ENCODE measurements around the gene GCLM. TPM values are rescaled to one million over a fixed set of nuclear protein-coding genes. Genes with fewer than 3 reads are reported as not detected.

Gene GCLM
- polyA plus RNA-seq, 3 donors, result 1.2 to 4.4 (median 3.2) TPM

DNA sequence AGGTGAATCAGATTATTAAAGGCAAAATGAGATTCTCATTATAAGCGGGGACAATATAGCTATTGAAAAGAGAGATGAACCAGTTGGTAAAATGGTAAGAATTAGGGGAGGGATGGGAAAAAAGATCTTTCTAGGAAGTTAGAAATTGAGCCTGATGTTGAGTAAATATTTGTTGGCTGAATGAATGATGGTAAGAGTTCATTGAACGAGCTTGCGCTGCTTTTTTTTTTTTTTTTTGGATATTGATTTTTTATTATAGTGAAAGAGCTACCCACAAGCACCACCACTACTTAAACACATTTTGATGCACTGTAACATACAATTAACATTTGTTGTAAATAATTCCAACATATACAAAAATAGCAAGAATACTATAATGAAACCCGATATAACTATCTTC lies 1.1 kb upstream of the GCLM start:
- DNase-seq, result no peak
- Histone ChIP-seq H3K4me3 (replicated peaks in 1 of 3; ENCODE audit: low read depth in 2 of 3, low read length in 3 of 3) (peak overlapping the region in 1 of 3 experiments; percentile 86), H3K4me1 (ENCODE audit: control insufficient read depth in 1 of 2, insufficient read depth in 2 of 2, low read length in 2 of 2) (peaks cover 9 to 21% of the 10 kb centered on the region in 2 donors), H3K79me2 (ENCODE audit: insufficient read depth, low read length) (peaks cover 25% of the 10 kb centered on the region), H4K20me1 (ENCODE audit: insufficient read depth, low read length) (no peaks in the 10 kb centered on the region), H3K36me3 (replicated peaks in 1 of 2; ENCODE audit: control insufficient read depth in 1 of 2, insufficient read depth in 2 of 2, low read length in 2 of 2) (no peaks in the 10 kb centered on the region), H3K4me2 (replicated peaks; ENCODE audit: extremely low read depth, low read length, poor library complexity, severe bottlenecking) (peak overlapping the region; percentile 93), H2AFZ (ENCODE audit: insufficient read depth, low read depth, low read length, poor library complexity, severe bottlenecking) (peak overlapping the region; percentile 89), H3K27me3 (ENCODE audit: control insufficient read depth in 2 of 2, insufficient read depth in 2 of 2, low read length in 2 of 2) (no peaks in the 10 kb centered on the region), H3K9me3 (replicated peaks in 1 of 2; ENCODE audit: control insufficient read depth in 1 of 2, insufficient read depth in 1 of 2, low read length in 2 of 2) (no peaks in the 10 kb centered on the region), H3K27ac (ENCODE audit: low read depth in 1 of 2, low read length in 2 of 2) (no peak overlapping the region), H3K9ac (ENCODE audit: insufficient read depth, low read length, poor library complexity, severe bottlenecking) (peak overlapping the region; percentile 71)
- H3K4me1 Mint-ChIP-seq, result peaks cover 18% of the 10 kb centered on the region
- H3K36me3 Mint-ChIP-seq, result peaks cover 0 to 2% of the 10 kb centered on the region in 2 donors
- H3K9me3 Mint-ChIP-seq, result peaks cover 0 to 5% (median 0%) of the 10 kb centered on the region in 7 donors
- WGBS (ENCODE audit: insufficient coverage), result 80% methylated on average over 1 of the region's 4 CpGs
- intact Hi-C loops (cut with micrococcal nuclease), result no loop called here
- peak overlapping the region; percentile 91 to 94 for H3K4me3 Mint-ChIP-seq
- TF ChIP-seq, protein P1, sequence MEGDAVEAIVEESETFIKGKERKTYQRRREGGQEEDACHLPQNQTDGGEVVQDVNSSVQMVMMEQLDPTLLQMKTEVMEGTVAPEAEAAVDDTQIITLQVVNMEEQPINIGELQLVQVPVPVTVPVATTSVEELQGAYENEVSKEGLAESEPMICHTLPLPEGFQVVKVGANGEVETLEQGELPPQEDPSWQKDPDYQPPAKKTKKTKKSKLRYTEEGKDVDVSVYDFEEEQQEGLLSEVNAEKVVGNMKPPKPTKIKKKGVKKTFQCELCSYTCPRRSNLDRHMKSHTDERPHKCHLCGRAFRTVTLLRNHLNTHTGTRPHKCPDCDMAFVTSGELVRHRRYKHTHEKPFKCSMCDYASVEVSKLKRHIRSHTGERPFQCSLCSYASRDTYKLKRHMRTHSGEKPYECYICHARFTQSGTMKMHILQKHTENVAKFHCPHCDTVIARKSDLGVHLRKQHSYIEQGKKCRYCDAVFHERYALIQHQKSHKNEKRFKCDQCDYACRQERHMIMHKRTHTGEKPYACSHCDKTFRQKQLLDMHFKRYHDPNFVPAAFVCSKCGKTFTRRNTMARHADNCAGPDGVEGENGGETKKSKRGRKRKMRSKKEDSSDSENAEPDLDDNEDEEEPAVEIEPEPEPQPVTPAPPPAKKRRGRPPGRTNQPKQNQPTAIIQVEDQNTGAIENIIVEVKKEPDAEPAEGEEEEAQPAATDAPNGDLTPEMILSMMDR (IDR thresholded peaks at IDR 0.05), result no peak
- peaks cover 5 to 13% (median 12%) of the 10 kb centered on the region in 3 donors for H3K27me3 Mint-ChIP-seq (ENCODE audit: low read depth in 3 of 3)
- H3K27ac Mint-ChIP-seq, result no peak overlapping the region

DNA sequence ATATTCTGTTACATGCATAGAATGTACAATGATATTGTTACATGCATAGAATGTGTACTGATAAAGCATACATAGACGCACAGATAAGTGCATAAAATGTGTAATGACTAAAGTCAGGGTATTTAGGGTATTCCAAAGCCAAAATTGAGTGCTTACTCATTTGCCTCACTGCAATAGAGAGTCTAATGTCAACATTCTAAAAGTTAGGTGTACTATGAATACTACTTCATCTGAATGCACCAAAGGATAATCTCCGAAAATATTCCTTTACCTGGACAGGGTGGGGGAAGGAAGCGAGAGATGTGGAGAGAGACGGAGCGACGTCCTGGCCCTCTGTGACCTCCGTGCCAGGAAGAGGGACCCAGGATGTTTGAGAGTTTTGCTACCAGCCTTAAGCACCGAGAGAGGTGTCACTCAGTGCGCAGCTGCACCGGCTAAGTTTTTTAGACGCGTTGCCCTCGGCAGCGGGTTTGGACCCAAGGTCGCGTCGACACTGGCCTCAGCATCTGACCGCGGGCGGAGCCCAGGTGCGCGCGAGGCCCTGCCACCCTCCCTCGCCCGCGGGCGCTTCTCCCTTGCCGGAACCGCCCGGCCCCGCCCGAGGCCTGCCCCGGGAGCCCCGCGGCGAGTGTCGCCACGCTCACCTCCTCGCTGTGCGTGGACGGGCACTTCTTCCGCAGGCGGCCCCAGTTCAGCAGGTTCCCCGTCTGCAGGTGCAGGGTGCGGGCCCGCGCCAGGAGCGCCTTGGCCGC lies 660 bp downstream of the GCLM start:
- peaks cover 19 to 36% of the 10 kb centered on the region in 2 donors for H3K4me1 ChIP-seq (ENCODE audit: control insufficient read depth in 1 of 2, insufficient read depth in 2 of 2, low read length in 2 of 2)
- DNase-seq, result peak; percentile 9 to 31 (median 10)
- peak overlapping the region; percentile 89 for H2AFZ ChIP-seq (ENCODE audit: insufficient read depth, low read depth, low read length, poor library complexity, severe bottlenecking)
- Mint-ChIP-seq H3K27me3 (ENCODE audit: low read depth in 3 of 3) (peaks cover 4 to 9% (median 8%) of the 10 kb centered on the region in 3 donors), H3K4me1 (peaks cover 30% of the 10 kb centered on the region), H3K4me3 (peak overlapping the region; percentile 76 to 87), H3K9me3 (peaks cover 0 to 5% (median 0%) of the 10 kb centered on the region in 7 donors), H3K27ac (peak overlapping the region in 4 of 7 donors; percentile 41 to 86 (median 59)), H3K36me3 (peaks cover 0 to 2% of the 10 kb centered on the region in 2 donors)
- H3K79me2 ChIP-seq (ENCODE audit: insufficient read depth, low read length), result peaks cover 32% of the 10 kb centered on the region
- WGBS (ENCODE audit: insufficient coverage), result under 1% methylated on average over 47 of the region's 49 CpGs
- peak overlapping the region; percentile 93 for H3K4me2 ChIP-seq (replicated peaks; ENCODE audit: extremely low read depth, low read length, poor library complexity, severe bottlenecking)
- no peaks in the 10 kb centered on the region for H3K9me3 ChIP-seq (replicated peaks in 1 of 2; ENCODE audit: control insufficient read depth in 1 of 2, insufficient read depth in 1 of 2, low read length in 2 of 2)
- TF ChIP-seq, protein P1 (IDR thresholded peaks at IDR 0.05), result no peak
- H3K9ac ChIP-seq (ENCODE audit: insufficient read depth, low read length, poor library complexity, severe bottlenecking), result peak overlapping the region; percentile 71
- no peaks in the 10 kb centered on the region for H3K36me3 ChIP-seq (replicated peaks in 1 of 2; ENCODE audit: control insufficient read depth in 1 of 2, insufficient read depth in 2 of 2, low read length in 2 of 2)
- no peaks in the 10 kb centered on the region for H3K27me3 ChIP-seq (ENCODE audit: control insufficient read depth in 2 of 2, insufficient read depth in 2 of 2, low read length in 2 of 2)
- intact Hi-C loops (cut with micrococcal nuclease), result loop anchor here (2.0 kb wide), 2 partner anchors 30 to 62 kb away; partner anchors contain the start of gene DNTTIP2 (in 1 of the 2)
- no peaks in the 10 kb centered on the region for H4K20me1 ChIP-seq (ENCODE audit: insufficient read depth, low read length)
- peak overlapping the region; percentile 30 to 86 (median 78) for H3K4me3 ChIP-seq (replicated peaks in 1 of 3; ENCODE audit: low read depth in 2 of 3, low read length in 3 of 3)
- peak overlapping the region in 1 of 2 donors; percentile 14 for H3K27ac ChIP-seq (ENCODE audit: low read depth in 1 of 2, low read length in 2 of 2)

All from CD14-positive monocyte (primary cell).